Karpas-422 (cell line): Measurements from ENCODE around the gene MFNG. TPM values are rescaled to one million over a fixed set of nuclear protein-coding genes. Genes with fewer than 3 reads are reported as not detected.
A peak's percentile ranks its signal among the peaks of the same experiment; 100 is the strongest.
"Not testable (repeated sequence)": the region's sequence is repeated elsewhere in the genome, so short reads cannot be mapped to it uniquely, and the experiment has no call there.

Experiments
- DNase-seq: peaks from one replicate; pipeline ENCODE4 v3.0.0-alpha.2; 2015
- H2AFZ ChIP-seq: fragments of 200-600 bp; sonication (generic); 2 replicates; pipeline ENCODE4 v1.6.1; 2014; ENCODE audit warnings: antibody characterized with exemption, low read length, mixed read lengths
- H3K27ac ChIP-seq: fragments of 200-600 bp; sonication (generic); 2 replicates; pipeline ENCODE4 v1.5.1; 2014; ENCODE audit warnings: mild to moderate bottlenecking, low read length, moderate library complexity
- H3K27me3 ChIP-seq: fragments of 200-600 bp; sonication (generic); 2 replicates; pipeline ENCODE4 v1.6.1; 2014; ENCODE audit warnings: low read length, mixed read lengths
- H3K36me3 ChIP-seq: fragments of 200-600 bp; sonication (generic); 2 replicates; pipeline ENCODE4 v1.6.1; 2014; ENCODE audit warnings: low read length, mixed read lengths; ENCODE audit not compliant: insufficient read depth
- H3K4me1 ChIP-seq: fragments of 200-600 bp; sonication (generic); 2 replicates; pipeline ENCODE4 v1.6.1; 2014; ENCODE audit warnings: mild to moderate bottlenecking, low read length, mixed read lengths
- H3K4me2 ChIP-seq: fragments of 200-600 bp; sonication (generic); 2 replicates; pipeline ENCODE4 v1.6.1; 2014; ENCODE audit warnings: low read length, low read depth, mild to moderate bottlenecking; ENCODE audit not compliant: poor library complexity, severe bottlenecking
- H3K4me3 ChIP-seq: fragments of 200-600 bp; sonication (generic); 2 replicates; pipeline ENCODE4 v1.5.1; 2014; ENCODE audit warnings: mild to moderate bottlenecking, antibody characterized with exemption, low read length, mixed read lengths
- H3K79me2 ChIP-seq: fragments of 200-600 bp; sonication (generic); 2 replicates; pipeline ENCODE4 v1.6.1; 2014; ENCODE audit warnings: mild to moderate bottlenecking, low read length, mixed read lengths
- H3K9ac ChIP-seq: fragments of 200-600 bp; sonication (generic); 2 replicates; pipeline ENCODE4 v1.6.0; 2014; ENCODE audit warnings: low read length
- H3K9me2 ChIP-seq: fragments of 200-600 bp; sonication (generic), shearing (Covaris generic); replicated peaks from 2 replicates; pipeline ENCODE4 v1.6.0; 2014; ENCODE audit warnings: mild to moderate bottlenecking, low read length, moderate library complexity; ENCODE audit not compliant: insufficient read depth
- H3K9me3 ChIP-seq: fragments of 300-700, 200-600 bp; sonication (generic); 2 replicates; pipeline ENCODE4 v1.6.1; 2014; ENCODE audit warnings: low read length, mixed read lengths
- H4K20me1 ChIP-seq: fragments of 200-600 bp; sonication (generic); 2 replicates; pipeline ENCODE4 v1.6.1; 2014; ENCODE audit warnings: mild to moderate bottlenecking, antibody characterized with exemption, low read length, low read depth; ENCODE audit not compliant: insufficient read depth
- total RNA-seq: library from RNA; depleted of rRNA; stranded (reverse); fragments of >200 nt; shearing (Covaris generic); gene quantifications from 2 replicates; pipeline ENCODE4 v1.2.3, GENCODE V29; 2014; ENCODE audit warnings: low replicate concordance

The MFNG gene
- total RNA-seq, 1 experiment from 2014 or later = 105 TPM

DNA sequence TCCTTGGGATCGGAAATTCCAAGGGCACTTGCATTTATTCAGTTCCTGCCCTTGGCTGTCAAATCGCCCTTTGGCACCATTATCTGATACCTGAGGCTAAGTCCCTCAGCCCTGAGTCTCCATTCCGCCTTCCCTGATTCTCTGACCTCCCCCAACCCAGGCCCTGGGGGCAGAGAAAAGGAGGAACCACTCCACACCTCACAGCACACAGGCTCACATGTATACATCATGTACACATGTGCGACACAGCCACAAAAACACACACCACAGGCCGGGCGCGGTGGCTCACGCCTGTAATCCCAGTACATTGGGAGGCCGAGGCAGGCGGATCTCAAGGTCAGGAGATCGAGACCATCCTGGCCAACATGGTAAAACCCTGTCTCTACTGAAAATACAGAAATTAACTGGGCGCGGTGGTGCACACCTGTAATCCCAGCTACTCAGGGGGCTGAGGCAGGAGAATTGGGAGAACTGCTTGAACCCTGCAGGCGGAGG is 17.9 kb downstream of the MFNG start:
- not testable (repeated sequence) for H2AFZ ChIP-seq, H3K36me3 ChIP-seq, H3K27ac ChIP-seq, H3K4me2 ChIP-seq, H3K9me3 ChIP-seq, H3K9me2 ChIP-seq, H3K27me3 ChIP-seq, H3K9ac ChIP-seq, DNase-seq, H3K79me2 ChIP-seq, H3K4me3 ChIP-seq
- Histone ChIP-seq H3K4me1 (peaks cover 23% of the 10 kb centered on the region), H4K20me1 (peaks cover 19% of the 10 kb centered on the region; the same call in 1 of the 2 replicates)

DNA sequence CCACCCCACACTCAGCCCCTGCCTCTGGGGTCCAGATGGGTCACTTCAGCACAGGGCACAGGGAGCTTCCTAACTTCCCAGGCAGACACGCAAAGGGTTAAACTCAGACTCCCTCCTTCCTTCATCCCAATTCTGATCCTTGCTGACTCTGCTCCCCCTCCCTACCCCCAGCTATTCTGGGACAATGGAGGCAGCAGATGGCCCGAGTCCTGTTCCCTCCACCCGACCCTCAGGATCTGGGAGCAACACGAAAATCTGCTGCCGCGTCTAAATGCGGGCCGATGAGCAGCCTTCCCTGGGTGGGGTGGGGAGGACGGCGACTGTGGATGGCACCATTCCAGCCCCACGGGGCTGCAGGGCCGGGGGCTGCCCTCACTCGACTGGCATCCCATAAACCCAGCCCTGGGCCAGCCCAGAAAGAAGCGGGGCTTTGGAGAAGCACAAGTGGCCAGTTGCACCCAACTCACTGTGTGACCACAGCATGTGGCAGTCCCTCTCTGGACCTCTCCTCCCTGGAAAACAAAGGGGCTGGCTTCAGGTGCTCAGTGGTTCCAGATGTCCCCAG is 18.7 kb downstream of the MFNG start:
- H3K9me3 ChIP-seq = no peaks in the 10 kb centered on the region
- no peak overlapping the region for H3K4me2 ChIP-seq
- H3K36me3 ChIP-seq = no peaks in the 10 kb centered on the region; the same call in 1 of the 2 replicates
- H3K4me1 ChIP-seq = peaks cover 23% of the 10 kb centered on the region
- no peak overlapping the region for H2AFZ ChIP-seq
- no peaks in the 10 kb centered on the region for H3K9me2 ChIP-seq
- no peak overlapping the region for H3K9ac ChIP-seq
- no peak overlapping the region for H3K4me3 ChIP-seq
- no peaks in the 10 kb centered on the region for H3K27me3 ChIP-seq
- no peaks in the 10 kb centered on the region for H3K79me2 ChIP-seq
- no peak overlapping the region for H3K27ac ChIP-seq
- peaks cover 20% of the 10 kb centered on the region for H4K20me1 ChIP-seq
- DNase-seq = no peak

DNA sequence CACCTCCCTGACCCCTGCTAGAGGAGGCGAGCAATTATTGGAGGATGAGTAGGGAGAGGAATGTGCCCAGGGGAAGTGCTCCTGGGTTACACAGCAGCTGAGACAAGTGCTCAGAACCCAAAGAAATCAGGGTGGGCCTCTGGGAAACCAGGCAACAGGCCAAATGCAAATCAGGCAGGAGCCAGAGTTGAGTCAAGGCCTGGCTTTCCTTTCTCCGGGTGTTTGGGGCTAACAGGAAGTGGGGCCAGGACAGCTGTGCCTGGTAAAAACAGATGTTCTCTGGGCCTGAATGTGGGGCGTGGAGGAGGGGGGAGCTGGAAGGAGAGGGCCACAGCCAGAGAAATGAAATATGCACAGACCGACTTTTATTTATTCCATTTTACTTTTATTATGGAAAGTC is 22.0 kb downstream of the MFNG start:
- no peak overlapping the region for H3K9ac ChIP-seq
- H3K27ac ChIP-seq = no peak overlapping the region
- no peak overlapping the region for H3K4me2 ChIP-seq
- H3K36me3 ChIP-seq = no peaks in the 10 kb centered on the region; the same call in 1 of the 2 replicates
- H3K9me2 ChIP-seq = no peaks in the 10 kb centered on the region
- H3K4me1 ChIP-seq = peaks cover 23% of the 10 kb centered on the region
- H3K4me3 ChIP-seq = no peak overlapping the region
- H3K27me3 ChIP-seq = no peaks in the 10 kb centered on the region
- H3K79me2 ChIP-seq = no peaks in the 10 kb centered on the region
- peaks cover 19% of the 10 kb centered on the region for H4K20me1 ChIP-seq
- DNase-seq = peak; percentile 67
- H3K9me3 ChIP-seq = no peaks in the 10 kb centered on the region
- H2AFZ ChIP-seq = no peak overlapping the region

DNA sequence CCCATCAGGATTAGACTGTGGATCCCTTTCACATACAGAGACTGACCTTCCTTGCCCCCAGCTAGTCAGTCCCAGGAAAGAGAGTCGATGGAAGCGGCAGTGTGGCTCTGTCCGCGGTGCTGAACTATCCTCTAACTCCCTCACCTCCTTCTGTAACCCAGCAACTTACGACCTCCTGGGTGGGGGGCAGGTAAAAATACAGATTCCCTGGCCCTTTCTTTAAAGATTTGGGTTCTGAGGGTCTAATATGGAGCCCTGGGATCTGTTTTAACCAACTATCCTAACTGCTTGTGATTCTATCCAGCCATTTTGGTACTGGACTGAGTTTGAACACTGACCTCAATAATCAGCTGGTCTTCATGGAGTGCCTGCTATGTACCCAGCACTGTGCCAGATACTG is 23.2 kb downstream of the MFNG start:
- H4K20me1 ChIP-seq = peaks cover 22% of the 10 kb centered on the region
- H3K4me3 ChIP-seq = no peak overlapping the region
- no peaks in the 10 kb centered on the region for H3K27me3 ChIP-seq
- H3K4me2 ChIP-seq = no peak overlapping the region
- no peak overlapping the region for H3K9ac ChIP-seq
- no peaks in the 10 kb centered on the region for H3K9me3 ChIP-seq
- H3K4me1 ChIP-seq = peaks cover 23% of the 10 kb centered on the region
- H3K79me2 ChIP-seq = no peaks in the 10 kb centered on the region
- H3K36me3 ChIP-seq = no peaks in the 10 kb centered on the region
- H3K27ac ChIP-seq = no peak overlapping the region
- peak; percentile 64 for DNase-seq
- H3K9me2 ChIP-seq = no peaks in the 10 kb centered on the region
- no peak overlapping the region for H2AFZ ChIP-seq

DNA sequence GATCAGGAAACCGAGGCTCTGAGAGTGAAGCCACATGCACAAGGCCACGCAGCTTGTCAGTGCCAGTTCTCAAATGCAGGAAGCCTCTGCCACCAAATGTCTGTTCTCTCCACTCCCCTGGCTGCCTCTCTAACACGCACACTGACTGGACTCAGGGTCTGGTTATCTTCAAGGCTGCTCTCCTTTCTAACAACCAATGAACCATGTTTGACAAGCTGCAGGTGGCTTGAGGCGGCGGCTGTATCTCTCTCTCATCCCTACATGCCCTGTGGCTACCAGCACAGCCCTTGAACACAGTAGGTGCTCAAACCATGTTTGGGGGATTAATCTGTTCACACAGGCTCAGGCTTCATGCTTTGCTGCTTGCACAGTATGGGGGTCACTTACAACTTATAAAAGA is 23.7 kb downstream of the MFNG start:
- Histone ChIP-seq H2AFZ (no peak overlapping the region), H3K4me1 (peaks cover 23% of the 10 kb centered on the region), H3K36me3 (no peaks in the 10 kb centered on the region), H3K9ac (no peak overlapping the region), H3K9me3 (no peaks in the 10 kb centered on the region), H3K4me3 (no peak overlapping the region), H3K4me2 (no peak overlapping the region), H3K79me2 (no peaks in the 10 kb centered on the region), H3K9me2 (no peaks in the 10 kb centered on the region), H3K27ac (no peak overlapping the region), H3K27me3 (no peaks in the 10 kb centered on the region), H4K20me1 (peaks cover 22% of the 10 kb centered on the region)
- no peak for DNase-seq

DNA sequence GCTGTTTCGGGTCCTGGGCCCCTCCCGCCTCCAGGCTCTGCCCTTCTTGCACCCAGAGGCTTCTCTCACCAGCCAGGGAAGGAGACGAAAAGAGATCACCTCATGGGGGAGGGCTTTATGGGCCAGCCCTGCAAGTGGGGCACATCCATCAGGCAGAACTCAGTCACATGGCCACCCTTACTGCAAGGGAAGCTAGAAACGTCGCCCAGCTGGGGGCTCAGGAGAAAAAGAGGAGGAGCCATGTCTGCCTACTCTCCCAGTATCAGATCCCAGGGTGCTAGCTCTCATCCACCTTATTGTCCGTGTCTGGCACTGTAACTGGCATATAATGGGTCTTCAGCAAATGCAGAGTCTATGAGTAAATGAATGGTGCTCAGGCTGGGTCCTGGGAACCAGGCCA is 24.2 kb downstream of the MFNG start:
- Histone ChIP-seq H2AFZ (no peak overlapping the region), H4K20me1 (peaks cover 22% of the 10 kb centered on the region), H3K4me1 (peaks cover 23% of the 10 kb centered on the region), H3K4me3 (no peak overlapping the region), H3K79me2 (no peaks in the 10 kb centered on the region), H3K4me2 (no peak overlapping the region), H3K36me3 (no peaks in the 10 kb centered on the region), H3K27me3 (no peaks in the 10 kb centered on the region), H3K27ac (no peak overlapping the region), H3K9me2 (no peaks in the 10 kb centered on the region), H3K9me3 (no peaks in the 10 kb centered on the region), H3K9ac (no peak overlapping the region)
- no peak for DNase-seq

DNA sequence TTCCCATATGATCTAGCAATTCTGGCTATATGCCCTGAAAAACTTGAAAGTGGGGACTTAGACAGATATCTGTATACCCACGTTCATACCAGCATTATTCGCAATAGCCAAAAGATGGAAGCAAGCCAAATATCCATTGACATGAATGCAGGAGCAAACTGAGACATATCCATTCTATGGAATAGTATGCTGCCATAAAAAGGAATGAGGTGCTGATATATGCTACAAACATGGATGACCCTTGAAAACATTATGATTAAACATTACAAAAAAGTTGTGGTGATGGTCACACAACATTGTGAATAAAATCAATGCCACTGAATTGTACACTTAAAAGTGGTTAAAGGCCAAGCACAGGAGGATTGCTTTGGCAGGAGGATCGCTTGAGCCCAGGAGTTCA is 25.5 kb downstream of the MFNG start:
- no peak for DNase-seq
- Histone ChIP-seq H3K9me2 (no peaks in the 10 kb centered on the region), H3K27me3 (no peaks in the 10 kb centered on the region), H3K27ac (no peak overlapping the region), H4K20me1 (peaks cover 22% of the 10 kb centered on the region), H2AFZ (no peak overlapping the region), H3K4me2 (no peak overlapping the region), H3K79me2 (no peaks in the 10 kb centered on the region), H3K9me3 (no peaks in the 10 kb centered on the region), H3K4me1 (peaks cover 18% of the 10 kb centered on the region), H3K4me3 (no peak overlapping the region), H3K9ac (no peak overlapping the region), H3K36me3 (no peaks in the 10 kb centered on the region)

DNA sequence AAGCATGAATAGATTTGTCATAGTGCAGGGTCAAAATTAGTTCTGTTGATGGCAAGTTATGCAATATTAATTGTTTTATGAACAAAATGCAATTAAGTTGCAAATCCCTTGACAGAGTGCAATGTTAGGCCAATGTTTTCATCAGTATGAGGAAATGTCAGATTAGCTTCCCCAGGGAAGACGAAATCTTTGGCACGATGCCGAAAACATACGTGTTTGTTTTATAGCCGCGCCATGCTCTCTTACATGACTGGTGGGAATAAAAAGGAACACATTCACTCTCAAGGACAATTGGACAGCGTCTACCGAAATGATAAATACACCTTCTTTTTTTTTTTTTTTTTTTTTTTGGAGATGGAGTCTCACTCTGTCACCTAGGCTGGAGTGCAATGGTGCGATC is 27.0 kb downstream of the MFNG start:
- no peak overlapping the region for H3K9ac ChIP-seq
- no peak overlapping the region for H3K27ac ChIP-seq
- H3K27me3 ChIP-seq = no peaks in the 10 kb centered on the region
- H3K79me2 ChIP-seq = no peaks in the 10 kb centered on the region
- no peak overlapping the region for H3K4me3 ChIP-seq
- DNase-seq = no peak
- no peak overlapping the region for H3K4me2 ChIP-seq
- H4K20me1 ChIP-seq = peaks cover 17% of the 10 kb centered on the region
- H2AFZ ChIP-seq = no peak overlapping the region
- peaks cover 4% of the 10 kb centered on the region for H3K4me1 ChIP-seq
- H3K9me2 ChIP-seq = no peaks in the 10 kb centered on the region
- no peaks in the 10 kb centered on the region for H3K36me3 ChIP-seq
- H3K9me3 ChIP-seq = no peaks in the 10 kb centered on the region
